SU-DHL-6 (cell line): ENCODE data around the gene COBLL1.

Experiments
- CTCF ChIP-seq: fragments of 200-600 bp; sonication (generic); IDR thresholded peaks from one replicate; pipeline ENCODE4 v1.5.1; 2017; ENCODE audit warnings: antibody characterized with exemption, mild to moderate bottlenecking, low read length, moderate library complexity; ENCODE audit not compliant: insufficient read depth, poor library complexity, severe bottlenecking
- EZH2phosphoT487 ChIP-seq: fragments of 200-600 bp; sonication (generic), shearing (Covaris generic); conservative IDR thresholded peaks from 2 replicates; pipeline ENCODE4 v1.6.1; 2018; ENCODE audit warnings: mild to moderate bottlenecking, antibody characterized with exemption, low read length, moderate library complexity, mixed read lengths

GRCh38 chr2:164836907-164837306, 4.7 kb downstream of the COBLL1 start:
- TF ChIP-seq CTCF (no peak), EZH2phosphoT487 (no peak)
